ENCODE measurements around the gene EXOC8. TPM values are rescaled to one million over a fixed set of nuclear protein-coding genes. Genes with fewer than 3 reads are reported as not detected.

Gene EXOC8
- polyA plus RNA-seq, 2 of the 4 experiments (the other 2 are of a cell fraction): 7.7 to 9.8 TPM

- ATAC-seq: no peak
- POLR2A ChIA-PET: no interaction called here
- Histone ChIP-seq H3K4me1 (peaks cover 97% of the 10 kb centered on the region), H3K4me2 (peak overlapping the region; percentile 43), H3K4me3 (no peak overlapping the region), H3K27ac (peak overlapping the region; percentile 4 to 57; a peak in 4 of 6 replicates), H3K9me3 (no peaks in the 10 kb centered on the region)
- DNase-seq (ENCODE audit: low read depth in 1 of 2, low spot score in 1 of 2): no peak
- FAIRE-seq: no peak
- TF ChIP-seq CEBPB (IDR thresholded peaks at IDR 0.05): peak in 1 of 2 experiments; percentile 15; a peak in 1 of 4 replicates
- TF ChIP-seq GATA3 (IDR thresholded peaks at IDR 0.05; ENCODE audit: borderline replicate concordance): peak; percentile 32; the same call in 1 of the 2 replicates
- TF ChIP-seq SMC3 (IDR thresholded peaks at IDR 0.05): no peak
- CTCF ChIA-PET: interaction anchor here (1.3 to 2.5 kb wide), 3 partner anchors 9 to 29 kb away, joined by 4 to 8 read pairs (median 7); no protein-coding TSS in a partner anchor
Measured at GRCh38 chr1:231386466-231386865, 48.8 kb upstream of the EXOC8 start.

- H3K27ac ChIP-seq: peak overlapping the region; percentile 9 to 65; a peak in 3 of 6 replicates
- FAIRE-seq: no peak
- H3K4me3 ChIP-seq: no peak overlapping the region
- H3K4me2 ChIP-seq: peak overlapping the region; percentile 43
- TF ChIP-seq FOSL2 (IDR thresholded peaks at IDR 0.05) (no peak), FOSL2 (CRISPR knock-in tag; IDR thresholded peaks at IDR 0.05) (0 out of 2 replicates have a peak, but pooled peaks have one; percentile 4), ZNF302 (CRISPR knock-in tag; IDR thresholded peaks at IDR 0.05) (no peak)
- DNase-seq (ENCODE audit: low read depth in 1 of 2, low spot score in 1 of 2): no peak
- WGBS (ENCODE audit: missing lambda C conversion rate): 27% methylated on average over 2 of the region's 2 CpGs
- ChIA-PET POLR2A (interaction anchor here (1.2 kb wide), 1 partner anchor 35 kb away, joined by 3 read pairs; no protein-coding TSS in a partner anchor), CTCF (interaction anchor here (0.9 to 2.5 kb wide), 3 partner anchors 24 to 36 kb away, joined by 3 to 8 read pairs (median 7); no protein-coding TSS in a partner anchor)
- H3K9me3 ChIP-seq: no peaks in the 10 kb centered on the region
- H3K4me1 ChIP-seq: peaks cover 97% of the 10 kb centered on the region
- peak; percentile 7 to 35; a peak in 3 of 6 replicates for ATAC-seq
Measured at GRCh38 chr1:231385416-231385748, 47.7 kb upstream of the EXOC8 start.

- CTCF ChIA-PET: interaction anchor here (2.3 to 2.5 kb wide), 2 partner anchors 23 to 28 kb away, joined by 7 to 8 read pairs; no protein-coding TSS in a partner anchor
Measured at GRCh38 chr1:231384696-231385415, 47.2 kb upstream of the EXOC8 start.

More at GRCh38 chr1:231384696-231385415, 47.2 kb upstream of the EXOC8 start:
- Histone ChIP-seq H3K9me3 (no peaks in the 10 kb centered on the region), H3K27ac (peak overlapping the region in 1 of 2 experiments; percentile 65; a peak in 3 of 6 replicates), H3K4me1 (peaks cover 91% of the 10 kb centered on the region), H3K4me3 (no peak overlapping the region), H3K4me2 (peak overlapping the region; percentile 46)
- FAIRE-seq (no peak), DNase-seq (ENCODE audit: low read depth in 1 of 2, low spot score in 1 of 2) (no peak), ATAC-seq (peak; percentile 33 to 43; a peak in 3 of 6 replicates)
- POLR2A ChIA-PET: interaction anchor here (1.2 kb wide), 1 partner anchor 36 kb away, joined by 3 read pairs; no protein-coding TSS in a partner anchor
- WGBS (ENCODE audit: missing lambda C conversion rate): 94% methylated on average over 6 of the region's 6 CpGs
- TF ChIP-seq E2F6 (IDR thresholded peaks at IDR 0.05; ENCODE audit: borderline replicate concordance, low read depth): no peak
- TF ChIP-seq HOXB13 (CRISPR knock-in tag; IDR thresholded peaks at IDR 0.05; ENCODE audit: low read depth): no peak
- TF ChIP-seq ELK1 (IDR thresholded peaks at IDR 0.05; ENCODE audit: low read depth, low read length): no peak
- TF ChIP-seq ZC3H11A (IDR thresholded peaks at IDR 0.05): no peak
- no peak for TF ChIP-seq POLR2A (IDR thresholded peaks at IDR 0.05; ENCODE audit: low read length)
- no peak for TF ChIP-seq USF2 (IDR thresholded peaks at IDR 0.05)
- TF ChIP-seq EHMT2 (IDR thresholded peaks at IDR 0.05; ENCODE audit: low read depth): no peak
- TF ChIP-seq HES2 (IDR thresholded peaks at IDR 0.05): no peak
- TF ChIP-seq ZNF302 (CRISPR knock-in tag; IDR thresholded peaks at IDR 0.05): no peak
- no peak for TF ChIP-seq JUNB (IDR thresholded peaks at IDR 0.05)
- no peak for TF ChIP-seq TFCP2L1 (CRISPR knock-in tag; IDR thresholded peaks at IDR 0.05)
- TF ChIP-seq NPAS2 (CRISPR knock-in tag; IDR thresholded peaks at IDR 0.05; ENCODE audit: borderline replicate concordance): no peak
- TF ChIP-seq HOXA7 (CRISPR knock-in tag; IDR thresholded peaks at IDR 0.05): no peak
- no peak for TF ChIP-seq FOXS1 (CRISPR knock-in tag; IDR thresholded peaks at IDR 0.05)
- no peak for TF ChIP-seq BCL3 (IDR thresholded peaks at IDR 0.05)
- TF ChIP-seq CBX8 (IDR thresholded peaks at IDR 0.05): no peak
- TF ChIP-seq FOSB (CRISPR knock-in tag; IDR thresholded peaks at IDR 0.05): no peak
